PFSK-1 (cell line): ENCODE data around the gene SFMBT2.

Source experiments
- POLR2AphosphoS5 ChIP-seq: IDR thresholded peaks from 2 replicates; pipeline ENCODE4 v1.6.1; 2012; ENCODE audit warnings: low read depth, mild to moderate bottlenecking, control low read depth, low read length, moderate library complexity
- SIN3A ChIP-seq: IDR thresholded peaks from 2 replicates; pipeline ENCODE4 v1.6.1; 2012; ENCODE audit warnings: mild to moderate bottlenecking, low read length, moderate library complexity, borderline replicate concordance; ENCODE audit not compliant: insufficient read depth
- TAF1 ChIP-seq: IDR thresholded peaks from 2 replicates; pipeline ENCODE4 v1.6.1; 2012; ENCODE audit warnings: low read length, control low read depth, borderline replicate concordance; ENCODE audit not compliant: insufficient read depth
- TF ChIP-seq, protein P1 (sequence below), 2 experiments: IDR thresholded peaks; 2 replicates each; pipeline versions ENCODE4 v1.6.1 to v1.8.0; 2011 to 2012; ENCODE audit warnings: low read depth in 2 of 2, low read length in 2 of 2, control low read depth in 1 of 2, inconsistent platforms in 1 of 2, mild to moderate bottlenecking in 1 of 2, moderate library complexity in 1 of 2; ENCODE audit not compliant: insufficient read depth in 1 of 2

- TF ChIP-seq POLR2AphosphoS5: no peak
- TF ChIP-seq, protein P1, sequence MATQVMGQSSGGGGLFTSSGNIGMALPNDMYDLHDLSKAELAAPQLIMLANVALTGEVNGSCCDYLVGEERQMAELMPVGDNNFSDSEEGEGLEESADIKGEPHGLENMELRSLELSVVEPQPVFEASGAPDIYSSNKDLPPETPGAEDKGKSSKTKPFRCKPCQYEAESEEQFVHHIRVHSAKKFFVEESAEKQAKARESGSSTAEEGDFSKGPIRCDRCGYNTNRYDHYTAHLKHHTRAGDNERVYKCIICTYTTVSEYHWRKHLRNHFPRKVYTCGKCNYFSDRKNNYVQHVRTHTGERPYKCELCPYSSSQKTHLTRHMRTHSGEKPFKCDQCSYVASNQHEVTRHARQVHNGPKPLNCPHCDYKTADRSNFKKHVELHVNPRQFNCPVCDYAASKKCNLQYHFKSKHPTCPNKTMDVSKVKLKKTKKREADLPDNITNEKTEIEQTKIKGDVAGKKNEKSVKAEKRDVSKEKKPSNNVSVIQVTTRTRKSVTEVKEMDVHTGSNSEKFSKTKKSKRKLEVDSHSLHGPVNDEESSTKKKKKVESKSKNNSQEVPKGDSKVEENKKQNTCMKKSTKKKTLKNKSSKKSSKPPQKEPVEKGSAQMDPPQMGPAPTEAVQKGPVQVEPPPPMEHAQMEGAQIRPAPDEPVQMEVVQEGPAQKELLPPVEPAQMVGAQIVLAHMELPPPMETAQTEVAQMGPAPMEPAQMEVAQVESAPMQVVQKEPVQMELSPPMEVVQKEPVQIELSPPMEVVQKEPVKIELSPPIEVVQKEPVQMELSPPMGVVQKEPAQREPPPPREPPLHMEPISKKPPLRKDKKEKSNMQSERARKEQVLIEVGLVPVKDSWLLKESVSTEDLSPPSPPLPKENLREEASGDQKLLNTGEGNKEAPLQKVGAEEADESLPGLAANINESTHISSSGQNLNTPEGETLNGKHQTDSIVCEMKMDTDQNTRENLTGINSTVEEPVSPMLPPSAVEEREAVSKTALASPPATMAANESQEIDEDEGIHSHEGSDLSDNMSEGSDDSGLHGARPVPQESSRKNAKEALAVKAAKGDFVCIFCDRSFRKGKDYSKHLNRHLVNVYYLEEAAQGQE (IDR thresholded peaks at IDR 0.05; ENCODE audit: insufficient read depth in 1 of 2, low read depth in 2 of 2, low read length in 2 of 2): no peak
- no peak for TF ChIP-seq SIN3A
- TF ChIP-seq TAF1: no peak
Measured at GRCh38 chr10:7274293-7274692, 136.5 kb downstream of the SFMBT2 start.
